ENCODE measurements around the gene CSTF1. TPM values are rescaled to one million over a fixed set of nuclear protein-coding genes. Genes with fewer than 3 reads are reported as not detected.
A peak's percentile ranks its signal among the peaks of the same experiment; 100 is the strongest.

The CSTF1 gene
- total RNA-seq, 1 donor from 2014 or later = 16.8 TPM

DNA sequence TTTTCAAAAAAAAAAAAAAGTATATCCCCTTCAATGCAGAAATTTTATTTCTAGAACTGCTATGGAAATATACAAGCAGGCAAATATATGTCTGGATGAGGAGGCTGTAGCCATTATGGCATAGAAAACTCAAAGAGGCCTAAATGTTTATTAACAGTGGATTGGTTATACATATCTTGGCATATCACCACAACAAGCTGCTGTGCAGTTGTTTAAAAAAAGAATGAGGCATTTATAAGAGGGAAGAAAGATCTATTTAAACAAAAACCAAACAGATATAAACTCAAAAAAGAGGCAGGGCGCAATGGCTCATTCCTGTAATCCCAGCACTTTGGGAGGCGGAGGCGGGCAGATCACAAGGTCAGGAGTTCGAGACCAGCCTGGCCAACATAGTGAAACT is 45.8 kb downstream of the CSTF1 start:
- intact Hi-C loops (cut with DNase I) = no loop called here
- ATAC-seq (ENCODE audit: poor library complexity) (no peak), DNase-seq (no peak)

DNA sequence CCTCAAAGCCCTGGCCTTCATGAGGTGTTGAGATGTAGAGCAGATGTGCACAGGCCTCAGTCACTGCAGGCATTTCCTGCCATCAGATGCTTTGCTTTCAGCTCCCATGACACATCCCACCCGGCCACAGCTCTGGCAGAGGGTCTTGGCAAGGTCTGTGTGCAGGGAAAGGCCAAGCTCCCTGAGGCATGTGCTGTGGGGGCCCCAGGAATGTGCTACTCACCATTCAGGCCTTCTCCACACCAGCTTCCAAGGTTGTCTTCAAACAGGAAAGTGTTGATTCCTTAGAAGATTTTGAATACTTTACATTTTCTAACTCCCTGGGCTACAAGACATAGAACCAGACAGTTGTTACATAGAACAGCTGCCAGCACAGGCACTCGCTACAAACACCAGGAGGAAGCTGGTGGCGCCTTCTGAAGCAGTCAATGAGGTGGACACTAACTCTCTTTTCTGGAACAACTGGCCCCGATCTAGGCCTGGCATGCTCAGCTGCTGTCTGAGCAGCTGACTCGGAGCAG is 47.4 kb downstream of the CSTF1 start:
- peak; percentile 86 for ATAC-seq (ENCODE audit: poor library complexity)

DNA sequence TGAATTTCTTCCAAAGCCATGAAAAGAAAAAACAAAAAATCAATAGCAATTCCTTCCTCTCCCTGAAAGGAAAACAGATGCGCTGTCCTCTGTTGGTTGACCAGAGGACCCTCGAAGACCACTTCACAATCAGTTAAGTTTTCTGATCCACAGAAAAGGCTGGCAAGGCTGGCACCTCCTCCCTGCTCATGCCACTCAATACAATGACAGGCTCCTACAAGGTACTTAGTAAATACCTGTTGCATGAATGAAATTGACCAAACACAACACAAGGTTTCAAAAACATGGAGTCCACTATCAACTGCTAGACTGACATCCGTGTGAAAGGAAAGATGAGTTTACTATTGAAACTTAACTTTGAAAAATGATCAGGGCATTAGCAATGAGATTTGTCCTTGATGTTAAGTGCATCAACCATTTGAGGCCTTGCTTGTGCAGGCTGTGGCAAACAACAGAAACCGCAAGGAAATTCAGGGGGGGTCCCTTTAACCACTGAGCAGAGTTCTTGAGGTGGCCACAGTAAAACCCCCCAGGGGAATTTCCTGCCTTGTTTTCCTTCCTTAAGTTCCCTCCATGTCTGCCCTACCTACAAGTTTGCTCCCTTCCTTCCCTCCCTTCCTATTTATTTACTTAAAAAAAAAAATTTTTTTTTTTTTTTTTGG is 48.0 kb downstream of the CSTF1 start:
- no peak for DNase-seq
- ATAC-seq (ENCODE audit: poor library complexity) = no peak
- intact Hi-C loops (cut with DNase I) = no loop called here

More for the DNA sequence above, 47.4 kb downstream of the CSTF1 start:
- peak; percentile 80 for DNase-seq
- intact Hi-C loops (cut with DNase I) = no loop called here

DNA sequence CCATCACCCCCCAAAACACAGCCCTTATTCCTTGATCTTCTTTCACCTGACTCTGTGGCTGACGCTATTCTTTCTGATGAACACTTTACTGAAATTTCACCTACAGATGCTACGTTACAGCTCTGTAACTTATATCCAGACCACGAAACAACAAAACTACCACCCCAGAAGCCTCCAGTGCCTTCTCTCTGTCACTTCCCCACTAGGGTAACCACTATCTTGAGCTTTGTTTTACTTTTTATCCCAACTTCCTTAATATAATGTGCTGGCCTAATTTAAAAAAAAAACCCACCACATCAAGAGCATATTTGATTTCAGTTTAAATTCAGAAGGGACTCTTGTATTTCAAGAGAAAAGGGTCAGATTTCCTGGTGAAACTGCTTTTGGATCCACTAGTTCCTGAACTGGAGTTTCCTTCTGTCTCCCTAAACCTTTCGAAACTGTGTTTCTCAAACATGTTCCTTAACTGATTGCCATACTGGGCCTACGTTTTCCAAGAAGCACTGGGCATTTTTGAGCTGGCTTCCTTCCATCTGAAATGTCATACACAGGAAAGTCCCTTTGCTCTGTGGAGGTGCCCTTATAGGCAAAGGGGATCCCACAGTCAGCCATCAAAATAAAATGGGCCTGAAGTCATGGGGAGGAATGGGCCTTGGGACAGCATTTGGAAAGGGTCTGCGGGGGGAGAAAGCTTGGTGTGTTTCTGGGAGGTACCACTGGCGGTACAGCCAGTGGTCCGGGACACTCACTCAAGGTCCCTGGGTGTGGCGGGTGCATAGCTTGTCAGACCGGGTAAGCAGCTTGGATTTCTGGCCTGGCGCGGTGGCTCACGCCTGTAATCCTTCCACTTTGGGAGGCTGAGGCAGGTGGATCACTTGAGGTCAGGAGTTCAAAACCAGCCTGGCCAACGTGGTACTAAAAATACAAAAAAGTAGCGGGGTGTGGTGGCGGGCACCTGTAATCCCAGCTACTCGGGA is 50.2 kb downstream of the CSTF1 start:
- no peak for ATAC-seq (ENCODE audit: poor library complexity)
- no peak for DNase-seq
- intact Hi-C loops (cut with DNase I) = no loop called here

DNA sequence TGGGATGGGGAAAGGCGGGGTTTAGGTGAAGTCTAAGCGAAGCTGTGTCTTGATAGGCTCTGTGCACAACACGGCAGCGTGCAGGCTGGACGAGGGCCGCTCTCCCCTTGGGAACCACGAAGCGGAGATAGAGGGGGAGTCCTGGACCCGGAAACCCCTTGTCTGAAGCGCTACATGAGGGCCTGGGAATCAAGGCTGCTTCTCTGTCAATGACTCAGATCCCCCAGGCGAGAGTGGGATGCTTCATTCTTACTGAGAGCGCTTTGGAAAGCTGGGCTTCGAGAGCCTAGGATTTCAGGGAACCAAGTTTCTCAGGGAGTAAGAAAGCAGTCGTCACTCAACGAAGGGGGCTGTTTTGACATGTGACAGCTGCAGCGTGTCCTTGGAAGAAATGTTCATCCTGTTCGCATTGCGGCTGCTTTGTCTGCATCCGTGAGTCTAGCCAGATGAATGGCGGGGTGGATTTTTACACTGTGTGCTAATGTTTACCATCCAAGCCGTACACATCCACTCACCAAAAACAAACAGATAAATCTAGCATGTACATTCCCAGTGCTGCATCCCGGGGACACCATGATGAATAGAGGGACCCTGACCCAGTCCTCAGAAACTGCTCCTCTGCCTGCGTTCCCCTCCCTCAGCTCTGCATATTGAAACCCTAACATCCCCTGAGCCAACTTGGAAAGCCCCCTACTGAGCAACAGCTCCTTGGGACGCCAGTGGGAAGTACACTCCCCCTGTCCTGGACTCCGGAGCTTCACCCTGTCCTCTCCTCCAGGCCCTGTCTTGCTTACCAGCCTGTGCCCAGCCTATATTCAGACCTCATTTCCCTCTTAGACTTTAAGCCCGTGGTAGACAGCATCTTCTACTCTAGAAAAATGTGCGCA is 51.5 kb downstream of the CSTF1 start:
- DNase-seq (peak; percentile 52), ATAC-seq (ENCODE audit: poor library complexity) (peak; percentile 61)
- intact Hi-C loops (cut with DNase I) = no loop called here

DNA sequence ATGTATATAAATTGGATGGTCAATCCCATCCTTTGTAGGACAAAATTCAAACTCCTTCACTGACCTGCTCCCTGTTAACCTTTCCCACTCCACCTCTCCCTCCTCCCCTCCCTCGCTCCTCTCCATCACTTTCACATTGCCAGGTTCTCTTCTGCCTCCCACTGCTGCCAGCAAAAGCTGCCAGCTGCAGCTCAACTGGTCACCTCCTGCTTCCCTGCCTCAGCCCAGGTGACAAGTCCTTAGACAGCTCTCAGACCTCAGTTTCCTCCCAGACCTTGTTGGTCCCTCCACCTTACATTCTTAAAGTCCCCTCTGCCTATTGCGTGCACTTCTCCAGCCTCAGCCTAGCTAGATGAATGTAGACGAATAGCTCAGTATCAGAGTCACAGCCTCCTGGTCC is 52.7 kb downstream of the CSTF1 start:
- no peak for DNase-seq
- no peak for ATAC-seq (ENCODE audit: poor library complexity)
- intact Hi-C loops (cut with DNase I) = no loop called here

DNA sequence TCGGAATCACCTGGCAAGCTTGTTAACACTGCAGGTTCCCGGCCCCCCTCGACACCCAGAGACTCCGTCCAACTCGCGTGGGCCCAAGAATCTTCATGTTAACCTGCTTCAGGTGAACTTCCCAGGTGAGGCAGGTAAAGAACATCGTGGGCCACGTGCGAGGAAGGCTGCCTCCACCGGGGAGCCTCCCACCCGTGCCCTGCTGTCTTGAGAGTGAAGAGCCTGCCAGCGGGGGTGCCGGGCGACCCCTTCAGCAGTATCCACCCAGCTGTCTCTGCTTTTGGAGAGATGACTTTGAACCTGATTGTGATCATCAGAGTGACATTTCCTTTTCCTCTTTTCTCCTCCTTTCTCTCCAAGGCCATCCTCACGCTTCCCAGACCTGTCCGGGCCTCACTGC is 53.1 kb downstream of the CSTF1 start:
- intact Hi-C loops (cut with DNase I) = no loop called here
- DNase-seq = no peak
- no peak for ATAC-seq (ENCODE audit: poor library complexity)

DNA sequence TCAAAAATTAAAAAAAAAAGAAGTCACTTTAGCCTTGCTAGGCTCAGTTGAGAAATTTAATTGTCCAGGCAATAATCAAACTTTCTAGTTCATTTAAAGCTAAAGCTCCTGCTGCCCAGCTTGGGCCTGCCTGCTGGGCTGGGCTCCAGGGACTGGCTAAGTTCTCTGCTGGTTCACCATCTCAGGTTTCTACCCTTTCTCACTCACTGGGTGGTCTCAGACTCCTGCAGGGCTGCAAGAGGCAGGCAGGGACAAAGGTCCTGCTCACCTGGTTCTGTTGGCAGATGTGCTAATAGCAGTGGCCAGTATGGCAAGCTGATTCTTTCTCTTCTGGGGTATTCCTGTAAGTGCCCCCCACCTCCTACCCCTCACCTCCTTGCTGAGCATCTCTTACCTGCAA is 54.8 kb downstream of the CSTF1 start:
- intact Hi-C loops (cut with DNase I) = no loop called here
- DNase-seq (no peak), ATAC-seq (ENCODE audit: poor library complexity) (no peak)

DNA sequence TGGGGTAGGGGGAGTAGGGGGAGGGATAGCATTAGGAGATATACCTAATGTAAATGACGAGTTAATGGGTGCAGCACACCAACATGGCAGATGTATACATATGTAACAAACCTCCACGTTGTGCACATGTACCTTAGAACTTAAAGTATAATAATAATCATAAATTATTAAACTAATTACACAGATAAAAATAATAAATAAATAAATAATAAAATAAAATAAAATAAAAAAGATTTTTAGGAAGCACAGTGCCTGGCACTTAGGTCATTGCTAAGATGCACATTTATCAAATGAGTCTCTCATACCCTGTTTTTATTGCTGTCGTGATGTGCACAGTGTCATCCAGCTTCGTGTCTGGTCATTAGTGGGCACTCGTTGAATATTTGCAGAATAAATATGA is 57.0 kb downstream of the CSTF1 start:
- intact Hi-C loops (cut with DNase I) = no loop called here
- ATAC-seq (ENCODE audit: poor library complexity) (no peak), DNase-seq (no peak)

DNA sequence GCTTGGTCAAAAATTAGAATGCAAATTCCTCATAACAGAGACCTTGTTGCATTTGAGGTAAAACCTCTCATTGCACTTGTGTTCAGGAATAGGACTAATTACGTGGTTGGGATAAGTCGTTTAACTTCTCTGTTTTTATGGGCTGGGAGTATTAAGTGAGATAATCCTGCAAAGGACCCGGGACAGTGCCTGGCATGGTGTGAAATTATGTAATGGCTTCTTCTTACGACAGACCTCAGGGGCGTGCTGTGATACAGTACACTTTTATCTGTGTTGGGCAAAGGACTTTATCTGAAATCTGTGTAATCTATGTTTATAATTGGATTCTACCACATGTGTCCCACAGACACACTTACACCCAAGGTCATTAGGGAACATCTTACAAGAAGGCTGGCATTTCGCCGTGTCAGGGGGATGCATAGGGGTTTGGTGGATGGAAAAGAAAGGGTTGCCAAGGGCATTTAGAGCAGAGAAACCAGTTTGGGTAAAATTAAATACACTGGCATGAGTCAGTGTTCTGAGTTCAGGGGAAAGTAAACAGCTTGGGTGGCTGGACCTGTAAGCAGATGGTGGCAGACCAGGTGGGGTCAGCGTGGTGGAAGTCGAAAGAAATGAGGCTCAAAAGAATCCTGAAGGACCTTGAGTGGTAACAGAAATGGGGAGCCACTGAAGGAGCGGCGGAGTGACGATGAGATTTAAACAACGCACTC is 58.8 kb downstream of the CSTF1 start:
- DNase-seq = no peak
- intact Hi-C loops (cut with DNase I) = no loop called here
- no peak for ATAC-seq (ENCODE audit: poor library complexity)

DNA sequence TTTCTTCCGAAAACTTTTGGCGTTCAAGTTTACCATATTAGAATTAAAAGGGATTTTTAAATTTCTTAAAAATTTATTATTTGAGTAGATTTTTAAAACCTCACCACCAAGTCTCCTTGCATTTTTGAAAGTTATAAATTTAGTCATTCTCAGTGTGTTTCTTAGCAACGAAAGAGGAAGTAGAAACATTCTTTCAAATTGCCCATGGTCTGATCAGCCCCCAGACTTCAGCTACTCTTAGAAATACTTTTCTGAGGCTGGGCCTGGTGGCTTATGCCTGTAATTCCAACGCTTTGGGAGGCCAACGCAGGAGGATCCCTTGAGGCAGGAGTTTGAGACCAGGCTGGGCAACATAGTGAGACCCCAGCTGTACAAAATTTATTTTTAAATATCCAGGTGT is 60.9 kb downstream of the CSTF1 start:
- DNase-seq (no peak), ATAC-seq (ENCODE audit: poor library complexity) (no peak)
- intact Hi-C loops (cut with DNase I) = no loop called here

DNA sequence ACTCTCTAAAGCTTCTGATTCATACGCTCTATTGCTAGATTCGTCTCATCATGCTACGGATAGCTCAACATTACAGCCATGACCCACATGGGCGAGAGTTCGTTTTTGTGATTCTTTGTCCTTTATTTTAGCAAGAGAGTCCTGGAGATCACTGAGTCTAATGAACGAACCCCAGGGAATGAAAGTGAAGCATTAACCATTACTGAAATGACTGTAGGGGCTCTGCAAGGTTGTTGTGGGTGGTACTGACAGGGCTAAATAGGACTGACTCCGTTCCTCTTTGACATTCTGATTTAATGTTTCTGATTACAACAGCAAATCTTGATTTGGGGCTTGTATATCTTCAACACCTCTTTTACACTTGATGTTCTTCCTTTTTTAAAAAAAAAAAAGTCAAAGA is 62.3 kb downstream of the CSTF1 start:
- no peak for DNase-seq
- intact Hi-C loops (cut with DNase I) = no loop called here
- no peak for ATAC-seq (ENCODE audit: poor library complexity)

Other genes with a start within 250 kb of the CSTF1 start
- gene MC3R, start 143.9 kb upstream of the CSTF1 start, total RNA-seq = not detected
- gene FAM210B, start 33.7 kb upstream of the CSTF1 start, total RNA-seq = 61.3 TPM
- gene AURKA, start 430 bp upstream of the CSTF1 start, total RNA-seq = 6.0 TPM
- 0.40 TPM for gene CASS4, start 19.6 kb downstream of the CSTF1 start, total RNA-seq
- 78.7 TPM for gene RTF2, start 76.0 kb downstream of the CSTF1 start, total RNA-seq
- gene FAM209A, start 132.1 kb downstream of the CSTF1 start, total RNA-seq = not detected
- 0.35 TPM for gene FAM209B, start 140.6 kb downstream of the CSTF1 start, total RNA-seq
- gene TFAP2C, start 236.7 kb downstream of the CSTF1 start, total RNA-seq = 0.16 TPM

Data from Right ventricle myocardium superior (tissue), 1 donor.